Uterus (tissue), 4 donors: ENCODE results near the gene FCER1G. TPM values are rescaled to one million over a fixed set of nuclear protein-coding genes. Genes with fewer than 3 reads are reported as not detected.

ENCODE experiments used
- DNase-seq, 2 donors: peaks; one replicate each; pipeline ENCODE4 v3.0.0-alpha.2; 2019 to 2020
- H3K27ac ChIP-seq, 2 donors: fragments of 200-600 bp; sonication (generic); 1 replicate in 1 of 2; 2 replicates in 1 of 2; pipeline ENCODE4 v1.5.1; 2016 to 2018
- H3K27me3 ChIP-seq, 2 donors: fragments of 200-600 bp; sonication (generic); one replicate each; pipeline ENCODE4 v1.5.1; 2018 to 2019; ENCODE audit warnings: control low read depth in 1 of 2
- H3K36me3 ChIP-seq, 2 donors: fragments of 200-600 bp; sonication (generic); one replicate each; pipeline ENCODE4 v1.5.1; 2019; ENCODE audit warnings: control low read depth in 1 of 2
- H3K4me1 ChIP-seq, 2 donors: fragments of 200-600 bp; sonication (generic); one replicate each; pipeline ENCODE4 v1.5.1; 2018 to 2019; ENCODE audit warnings: control low read depth in 1 of 2
- H3K4me3 ChIP-seq, 2 donors: fragments of 200-600 bp; sonication (generic); 1 replicate in 1 of 2; 2 replicates in 1 of 2; pipeline ENCODE4 v1.5.1; 2018 to 2019; ENCODE audit warnings: mild to moderate bottlenecking in 1 of 2
- H3K9me3 ChIP-seq, 2 donors: fragments of 200-600 bp; sonication (generic); one replicate each; pipeline ENCODE4 v1.5.1; 2019; ENCODE audit warnings: control low read depth in 1 of 2
- POLR2A ChIP-seq, 2 donors: fragments of 450-650 bp; IDR thresholded peaks; one replicate each; pipeline ENCODE4 v1.6.1; 2016; ENCODE audit warnings: antibody characterized with exemption in 2 of 2, mild to moderate bottlenecking in 1 of 2, moderate library complexity in 1 of 2
- intact Hi-C: fragments of 100-400 bp; cut with DNase I; formaldehyde crosslinking; loops from one replicate; pipeline ENCODE4 v1.15.1; 2023; ENCODE audit warnings: low total_unique reads
- microRNA-seq: library from miRNA; unstranded; fragments of <30 nt; microRNA quantifications from one replicate; pipeline ENCODE4, GENCODE V29; 2016; ENCODE audit warnings: borderline microRNAs expressed, borderline replicate concordance
- total RNA-seq, 4 donors: library from RNA; depleted of rRNA in 3 of 4; stranded (reverse); fragments of >200 nt in 3 of 4; gene quantifications; one replicate each; pipeline versions ENCODE4 v1.1.0 to v1.2.4, GENCODE V29; 2014 to 2023
- TF ChIP-seq, protein P1 (sequence below), 4 experiments: fragments of 200-600 bp in 2 of 4; fragments of 450-650 bp in 2 of 4; sonication (generic) in 2 of 4; IDR thresholded peaks; one replicate each; pipeline ENCODE4 v1.5.1; 2016 to 2019; ENCODE audit warnings: antibody characterized with exemption in 4 of 4, mild to moderate bottlenecking in 2 of 4, moderate library complexity in 1 of 4
- donor health status: DM: yes; HTN: yes; CAD: no.

The FCER1G gene
- total RNA-seq, 4 donors from 2014 or later, result 1.3 to 39.4 (median 12.6) TPM

DNA sequence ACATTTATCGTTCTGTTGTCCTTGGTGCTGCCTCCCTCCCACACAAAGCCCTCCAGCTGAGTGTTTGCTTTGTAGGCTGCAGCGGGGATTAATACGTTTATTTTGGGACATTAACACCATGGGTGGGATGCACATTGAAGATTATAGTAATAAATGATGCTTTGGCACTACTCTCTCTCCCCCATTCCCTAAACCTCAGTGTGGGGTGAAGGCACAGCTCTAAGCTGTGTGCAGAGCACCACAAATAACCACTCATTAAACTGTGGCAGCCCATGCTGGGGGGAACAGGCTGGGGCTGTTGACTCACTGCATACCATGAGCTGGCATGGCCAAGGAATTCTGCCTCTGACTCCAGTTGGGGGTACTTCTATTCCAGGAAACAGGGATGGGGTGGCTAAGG is 51.1 kb downstream of the FCER1G start:
- no peak for TF ChIP-seq POLR2A (IDR thresholded peaks at IDR 0.05)
- TF ChIP-seq, protein P1, sequence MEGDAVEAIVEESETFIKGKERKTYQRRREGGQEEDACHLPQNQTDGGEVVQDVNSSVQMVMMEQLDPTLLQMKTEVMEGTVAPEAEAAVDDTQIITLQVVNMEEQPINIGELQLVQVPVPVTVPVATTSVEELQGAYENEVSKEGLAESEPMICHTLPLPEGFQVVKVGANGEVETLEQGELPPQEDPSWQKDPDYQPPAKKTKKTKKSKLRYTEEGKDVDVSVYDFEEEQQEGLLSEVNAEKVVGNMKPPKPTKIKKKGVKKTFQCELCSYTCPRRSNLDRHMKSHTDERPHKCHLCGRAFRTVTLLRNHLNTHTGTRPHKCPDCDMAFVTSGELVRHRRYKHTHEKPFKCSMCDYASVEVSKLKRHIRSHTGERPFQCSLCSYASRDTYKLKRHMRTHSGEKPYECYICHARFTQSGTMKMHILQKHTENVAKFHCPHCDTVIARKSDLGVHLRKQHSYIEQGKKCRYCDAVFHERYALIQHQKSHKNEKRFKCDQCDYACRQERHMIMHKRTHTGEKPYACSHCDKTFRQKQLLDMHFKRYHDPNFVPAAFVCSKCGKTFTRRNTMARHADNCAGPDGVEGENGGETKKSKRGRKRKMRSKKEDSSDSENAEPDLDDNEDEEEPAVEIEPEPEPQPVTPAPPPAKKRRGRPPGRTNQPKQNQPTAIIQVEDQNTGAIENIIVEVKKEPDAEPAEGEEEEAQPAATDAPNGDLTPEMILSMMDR (IDR thresholded peaks at IDR 0.05), result no peak
- DNase-seq, result no peak
- intact Hi-C loops, result no loop called here
- H3K9me3 ChIP-seq, result no peaks in the 10 kb centered on the region
- H3K27ac ChIP-seq, result no peak overlapping the region
- H3K36me3 ChIP-seq, result no peaks in the 10 kb centered on the region
- no peak overlapping the region for H3K4me3 ChIP-seq
- no peaks in the 10 kb centered on the region for H3K27me3 ChIP-seq
- no peaks in the 10 kb centered on the region for H3K4me1 ChIP-seq

GRCh38 chr1:161266836-161267235 is 51.7 kb downstream of the FCER1G start:
- Histone ChIP-seq H3K27me3 (no peaks in the 10 kb centered on the region), H3K36me3 (no peaks in the 10 kb centered on the region), H3K27ac (no peak overlapping the region), H3K4me3 (no peak overlapping the region), H3K9me3 (no peaks in the 10 kb centered on the region), H3K4me1 (no peaks in the 10 kb centered on the region)
- intact Hi-C loops, result no loop called here
- TF ChIP-seq, protein P1 (IDR thresholded peaks at IDR 0.05), result no peak
- no peak for TF ChIP-seq POLR2A (IDR thresholded peaks at IDR 0.05)
- no peak for DNase-seq

- intact Hi-C loops, result no loop called here
- Histone ChIP-seq H3K4me3 (no peak overlapping the region), H3K27me3 (no peaks in the 10 kb centered on the region), H3K9me3 (no peaks in the 10 kb centered on the region), H3K36me3 (no peaks in the 10 kb centered on the region), H3K4me1 (no peaks in the 10 kb centered on the region), H3K27ac (no peak overlapping the region)
- TF ChIP-seq, protein P1 (IDR thresholded peaks at IDR 0.05), result no peak
- TF ChIP-seq POLR2A (IDR thresholded peaks at IDR 0.05), result no peak
- DNase-seq, result no peak
Observed at GRCh38 chr1:161267321-161267720, 52.2 kb downstream of the FCER1G start.

Small RNA genes lying within 50 kb of the gene (microRNA-seq; reads per million reads assigned to microRNA genes)
- not detected for gene MIR5187

Other genes starting within 250 kb of the FCER1G start
- 10 to 100 TPM; 22.6 to 45.3 (median 26.6) TPM for gene F11R, start 194.1 kb upstream of the FCER1G start, total RNA-seq
- 10 to 100 TPM in 1 of 4 donors, 1 to 10 TPM in 1, not detected in 2; 5.6 to 20.3 TPM for gene TSTD1, start 176.3 kb upstream of the FCER1G start, total RNA-seq
- 10 to 100 TPM; 20.7 to 71.8 (median 44.2) TPM for gene USF1, start 169.3 kb upstream of the FCER1G start, total RNA-seq
- 1 to 10 TPM in 3 of 4 donors, under 1 TPM in 1; 0.88 to 3.4 (median 2.6) TPM for gene ARHGAP30, start 145.4 kb upstream of the FCER1G start, total RNA-seq
- 1 to 10 TPM in 1 of 4 donors, not detected in 3; 2.1 TPM for gene NECTIN4, start 125.7 kb upstream of the FCER1G start, total RNA-seq
- gene KLHDC9, start 116.9 kb upstream of the FCER1G start, total RNA-seq, result 10 to 100 TPM in 1 of 4 donors, 1 to 10 TPM in 2, under 1 TPM in 1; 0.51 to 12.1 (median 3.4) TPM
- gene PFDN2, start 97.3 kb upstream of the FCER1G start, total RNA-seq, result 10 to 100 TPM in 3 of 4 donors, 1 to 10 TPM in 1; 3.3 to 38.9 (median 29.8) TPM
- 10 to 100 TPM in 3 of 4 donors, 1 to 10 TPM in 1; 1.0 to 36.9 (median 22.0) TPM for gene NIT1, start 97.2 kb upstream of the FCER1G start, total RNA-seq
- 10 to 100 TPM in 3 of 4 donors, 1 to 10 TPM in 1; 4.4 to 42.2 (median 36.1) TPM for gene DEDD, start 82.6 kb upstream of the FCER1G start, total RNA-seq
- 100 to 1,000 TPM in 1 of 4 donors, 10 to 100 TPM in 2, 1 to 10 TPM in 1; 2.0 to 111 (median 62.9) TPM for gene UFC1, start 61.3 kb upstream of the FCER1G start, total RNA-seq
- gene USP21, start 55.8 kb upstream of the FCER1G start, total RNA-seq, result 10 to 100 TPM in 3 of 4 donors, 1 to 10 TPM in 1; 4.1 to 38.1 (median 29.9) TPM
- gene PPOX, start 48.9 kb upstream of the FCER1G start, total RNA-seq, result 10 to 100 TPM; 11.3 to 40.5 (median 21.6) TPM
- gene B4GALT3, start 37.8 kb upstream of the FCER1G start, total RNA-seq, result 10 to 100 TPM in 3 of 4 donors, 1 to 10 TPM in 1; 1.0 to 23.9 (median 19.9) TPM
- gene ADAMTS4, start 16.2 kb upstream of the FCER1G start, total RNA-seq, result 10 to 100 TPM in 3 of 4 donors, 1 to 10 TPM in 1; 1.3 to 41.5 (median 10.9) TPM
- 100 to 1,000 TPM in 1 of 4 donors, 10 to 100 TPM in 3; 43.8 to 107 (median 93.9) TPM for gene NDUFS2, start 12.9 kb upstream of the FCER1G start, total RNA-seq
- not detected for gene APOA2, start 8.3 kb downstream of the FCER1G start, total RNA-seq
- gene TOMM40L, start 10.8 kb downstream of the FCER1G start, total RNA-seq, result 10 to 100 TPM in 1 of 4 donors, 1 to 10 TPM in 3; 2.6 to 13.2 (median 7.3) TPM
- not detected for gene NR1I3, start 22.9 kb downstream of the FCER1G start, total RNA-seq
- 1 to 10 TPM in 2 of 4 donors, under 1 TPM in 1, not detected in 1; 0.77 to 3.1 (median 1.9) TPM for gene PCP4L1, start 43.5 kb downstream of the FCER1G start, total RNA-seq
- gene MPZ, start 94.7 kb downstream of the FCER1G start, total RNA-seq, result 10 to 100 TPM in 1 of 4 donors, 1 to 10 TPM in 1, not detected in 2; 2.2 to 10.7 TPM
- 100 to 1,000 TPM in 1 of 4 donors, 10 to 100 TPM in 3; 28.5 to 127 (median 55.8) TPM for gene SDHC, start 99.1 kb downstream of the FCER1G start, total RNA-seq
- gene CFAP126, start 152.6 kb downstream of the FCER1G start, total RNA-seq, result not detected